T-cell (primary cell): Measurements from ENCODE around the gene GAS1. TPM values are rescaled to one million over a fixed set of nuclear protein-coding genes. Genes with fewer than 3 reads are reported as not detected.

Experiments
- ATAC-seq, 4 experiments: fragments of 200-7000 bp in 3 of 4; fragments of 150-1000 bp in 1 of 4; cut with Tn5 transposase; replicated peaks in 1 of 4; 1 replicate in 3 of 4; 2 replicates in 1 of 4; pipeline ENCODE4 v1.10.0; 2021; ENCODE audit warnings: moderate library complexity in 3 of 4, mild to moderate bottlenecking in 2 of 4, moderate number of reproducible peaks in 1 of 4
- CTCF ChIA-PET, 2 donors: fragments of 300-600 bp; sonication (Branson Sonifier 250); formaldehyde crosslinking; loops; one replicate each; lab custom pipeline; 2022; ENCODE audit warnings: antibody characterized with exemption in 2 of 2; lab: Charles Lee
- POLR2A ChIA-PET, 2 donors: fragments of 300-600 bp; sonication (Branson Sonifier 250); formaldehyde crosslinking; loops; one replicate each; lab custom pipeline; 2022; ENCODE audit warnings: antibody characterized with exemption in 2 of 2; lab: Charles Lee
- DNase-seq, 35 experiments: peaks; one replicate each; pipeline versions ENCODE4 v3.0.0 to v3.0.0-alpha.2; 2013 to 2023
- H3K27ac ChIP-seq: one replicate; pipeline ENCODE4 v1.5.1; 2013; ENCODE audit warnings: low read length
- H3K27me3 ChIP-seq, 2 experiments: replicated peaks in 1 of 2; 1 replicate in 1 of 2; 2 replicates in 1 of 2; pipeline versions ENCODE4 v1.6.1 to v1.7.0; 2013; ENCODE audit warnings: low read length in 1 of 2, mixed read lengths in 1 of 2; ENCODE audit not compliant: control insufficient read depth in 2 of 2, insufficient read depth in 2 of 2; ENCODE audit errors: extremely low read depth in 1 of 2
- H3K36me3 ChIP-seq, 2 donors: 1 replicate in 1 of 2; 2 replicates in 1 of 2; pipeline versions ENCODE4 v1.6.1 to v1.7.0; 2013; ENCODE audit warnings: low read length in 1 of 2; ENCODE audit not compliant: control insufficient read depth in 2 of 2, insufficient read depth in 1 of 2; ENCODE audit errors: extremely low read depth in 1 of 2
- H3K4me1 ChIP-seq, 2 experiments: 1 replicate in 1 of 2; 2 replicates in 1 of 2; pipeline versions ENCODE4 v1.6.1 to v1.7.0; 2013; ENCODE audit warnings: low read length in 2 of 2, mixed read lengths in 1 of 2; ENCODE audit not compliant: insufficient read depth in 2 of 2, control insufficient read depth in 1 of 2; ENCODE audit errors: extremely low read depth in 1 of 2
- H3K4me3 ChIP-seq, 2 donors: 1 replicate in 1 of 2; 2 replicates in 1 of 2; pipeline versions ENCODE4 v1.5.1 to v1.7.0; 2013; ENCODE audit warnings: mild to moderate bottlenecking in 2 of 2, low read length in 1 of 2, moderate library complexity in 1 of 2; ENCODE audit not compliant: control insufficient read depth in 1 of 2; ENCODE audit errors: extremely low read depth in 1 of 2
- H3K9me3 ChIP-seq: 2 replicates; pipeline ENCODE4 v1.7.0; 2013
- H3K27ac Mint-ChIP-seq, 2 donors: one replicate each; pipeline ENCODE4 v1.8.0; 2020 to 2021; ENCODE audit warnings: mild to moderate bottlenecking in 2 of 2, mixed read lengths in 2 of 2
- H3K27me3 Mint-ChIP-seq, 2 donors: one replicate each; pipeline ENCODE4 v1.8.0; 2021 to 2022; ENCODE audit warnings: mixed read lengths in 2 of 2
- H3K36me3 Mint-ChIP-seq: one replicate; pipeline ENCODE4 v1.8.0; 2021; ENCODE audit warnings: mixed read lengths
- H3K4me1 Mint-ChIP-seq, 3 donors: one replicate each; pipeline ENCODE4 v1.8.0; 2020 to 2022; ENCODE audit warnings: mixed read lengths in 3 of 3, mild to moderate bottlenecking in 1 of 3
- H3K4me3 Mint-ChIP-seq, 3 donors: one replicate each; pipeline ENCODE4 v1.8.0; 2020 to 2022; ENCODE audit warnings: mild to moderate bottlenecking in 3 of 3, mixed read lengths in 3 of 3, moderate library complexity in 3 of 3
- H3K9me3 Mint-ChIP-seq, 3 donors: one replicate each; pipeline ENCODE4 v1.8.0; 2020 to 2022; ENCODE audit warnings: mixed read lengths in 3 of 3
- WGBS: methylation state at CpG from one replicate; pipeline ENCODE4 v1.1.5; 2013; ENCODE audit warnings: missing lambda C conversion rate; ENCODE audit not compliant: insufficient coverage; 5-methylcytosine and 5-hydroxymethylcytosine counted together
- total RNA-seq, 35 experiments: library from RNA in 6 of 35; stranded (reverse) in 6 of 35; fragments of 120-200 nt in 1 of 35; gene quantifications; one replicate each; pipeline versions ENCODE4 v1.2.1 to v1.2.4 and lab custom pipeline; 2013 to 2026

Gene GAS1
- total RNA-seq, 5 donors from 2014 or later (not counting 1 experiment from before 2014, with no cell fraction given) = 0.32 to 0.82 (median 0.75) TPM; not detected in 1

DNA sequence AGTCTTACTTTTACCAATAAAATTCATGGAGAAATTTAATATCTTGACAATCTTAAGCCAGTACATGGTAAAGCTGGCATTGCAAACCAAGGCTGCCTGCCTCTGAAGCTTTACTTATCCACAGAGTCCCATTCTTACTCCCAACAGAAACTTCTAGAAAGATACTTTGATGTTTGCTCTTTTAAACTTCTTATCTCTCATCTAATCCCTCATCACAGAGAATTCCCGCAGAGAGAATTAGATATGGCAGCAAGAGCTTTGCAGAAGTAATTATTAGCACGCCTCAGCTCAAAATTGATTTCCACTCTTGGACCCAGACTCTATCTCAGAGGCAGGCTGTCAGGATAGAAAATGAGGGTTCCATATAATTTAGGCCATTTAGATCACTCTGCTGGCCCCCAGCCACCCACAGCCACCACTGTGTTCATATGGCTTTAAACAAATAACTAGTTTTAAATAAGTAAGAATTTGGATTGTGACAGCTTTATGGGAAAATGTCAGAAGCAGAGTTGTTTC lies 37.9 kb upstream of the GAS1 start:
- Mint-ChIP-seq H3K27me3 (peaks cover 4 to 34% of the 10 kb centered on the region in 2 donors), H3K4me3 (no peak overlapping the region), H3K27ac (no peak overlapping the region), H3K36me3 (no peaks in the 10 kb centered on the region), H3K4me1 (no peaks in the 10 kb centered on the region), H3K9me3 (no peaks in the 10 kb centered on the region)
- Histone ChIP-seq H3K36me3 (no peaks in the 10 kb centered on the region), H3K4me1 (no peaks in the 10 kb centered on the region), H3K27me3 (peaks cover 0 to 3% of the 10 kb centered on the region in 2 experiments), H3K27ac (no peak overlapping the region), H3K4me3 (no peak overlapping the region), H3K9me3 (no peaks in the 10 kb centered on the region)
- no peak for ATAC-seq
- CTCF ChIA-PET = no interaction called here
- WGBS = no CpG with 5 or more reads among the region's 2 CpGs
- DNase-seq = no peak
- POLR2A ChIA-PET = no interaction called here

DNA sequence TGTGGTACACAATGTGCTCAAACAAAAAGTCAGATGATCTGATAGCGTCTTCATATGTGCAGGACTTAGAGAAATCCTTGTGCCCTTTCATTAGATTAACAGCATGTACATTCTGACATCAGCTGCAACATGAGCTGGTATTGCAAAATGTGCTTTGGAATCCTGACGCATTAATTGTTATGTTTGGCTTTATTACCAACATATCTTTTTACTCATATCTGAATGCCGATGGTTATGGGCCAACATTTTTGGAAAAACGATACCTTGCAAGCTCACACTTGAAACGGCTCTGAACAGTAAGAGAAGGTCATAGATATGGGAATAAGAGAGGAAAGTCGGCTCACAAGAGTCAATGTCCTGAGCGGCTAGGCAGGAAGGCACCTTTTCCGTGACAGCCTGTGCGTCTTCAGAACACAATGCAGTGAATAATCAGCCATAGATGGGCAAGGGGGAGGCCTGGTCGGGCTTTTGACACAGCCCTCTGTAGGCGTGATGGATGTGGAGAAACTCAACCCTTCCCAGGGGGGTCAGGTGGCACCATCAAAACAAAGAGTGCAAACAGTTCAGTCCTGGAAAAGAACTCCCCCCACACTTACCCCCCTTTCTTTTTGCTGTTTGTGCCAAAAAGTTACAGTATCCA lies 36.4 kb upstream of the GAS1 start:
- CTCF ChIA-PET = interaction anchor here in 1 of 2 donors (0.7 kb wide), 1 partner anchor 13 kb away, joined by 3 read pairs; no protein-coding TSS in a partner anchor

GRCh38 chr9:86983249-86983619 lies 35.9 kb upstream of the GAS1 start:
- Histone ChIP-seq H3K4me1 (no peaks in the 10 kb centered on the region), H3K27ac (no peak overlapping the region), H3K4me3 (no peak overlapping the region), H3K9me3 (no peaks in the 10 kb centered on the region), H3K36me3 (no peaks in the 10 kb centered on the region), H3K27me3 (peaks cover 0 to 3% of the 10 kb centered on the region in 2 experiments)
- no peaks in the 10 kb centered on the region for H3K4me1 Mint-ChIP-seq
- peaks cover 4 to 36% of the 10 kb centered on the region in 2 donors for H3K27me3 Mint-ChIP-seq
- H3K27ac Mint-ChIP-seq = no peak overlapping the region
- no peaks in the 10 kb centered on the region for H3K36me3 Mint-ChIP-seq
- WGBS = 100% methylated on average over 1 of the region's 4 CpGs
- POLR2A ChIA-PET = no interaction called here
- CTCF ChIA-PET = interaction anchor here in 1 of 2 donors (0.7 kb wide), 1 partner anchor 12 kb away, joined by 3 read pairs; no protein-coding TSS in a partner anchor
- H3K9me3 Mint-ChIP-seq = no peaks in the 10 kb centered on the region
- no peak for DNase-seq
- H3K4me3 Mint-ChIP-seq = no peak overlapping the region
- no peak for ATAC-seq

More for the DNA sequence above, 36.4 kb upstream of the GAS1 start:
- no peaks in the 10 kb centered on the region for H3K9me3 Mint-ChIP-seq
- Histone ChIP-seq H3K27ac (no peak overlapping the region), H3K4me3 (no peak overlapping the region), H3K4me1 (no peaks in the 10 kb centered on the region), H3K27me3 (peaks cover 0 to 3% of the 10 kb centered on the region in 2 experiments), H3K9me3 (no peaks in the 10 kb centered on the region), H3K36me3 (no peaks in the 10 kb centered on the region)
- no peak overlapping the region for H3K27ac Mint-ChIP-seq
- peaks cover 4 to 33% of the 10 kb centered on the region in 2 donors for H3K27me3 Mint-ChIP-seq
- H3K4me1 Mint-ChIP-seq = no peaks in the 10 kb centered on the region
- ATAC-seq (no peak), DNase-seq (no peak)
- H3K36me3 Mint-ChIP-seq = no peaks in the 10 kb centered on the region
- WGBS = 75% methylated on average over 5 of the region's 11 CpGs
- POLR2A ChIA-PET = no interaction called here
- no peak overlapping the region for H3K4me3 Mint-ChIP-seq

GRCh38 chr9:86980802-86981201 lies 33.5 kb upstream of the GAS1 start:
- no peaks in the 10 kb centered on the region for H3K4me1 Mint-ChIP-seq
- H3K4me1 ChIP-seq = no peaks in the 10 kb centered on the region
- POLR2A ChIA-PET = no interaction called here
- no CpG with 5 or more reads among the region's 3 CpGs for WGBS
- CTCF ChIA-PET = no interaction called here
- no peak overlapping the region for H3K27ac ChIP-seq
- DNase-seq (no peak), ATAC-seq (no peak)
- no peak overlapping the region for H3K4me3 Mint-ChIP-seq
- peaks cover 10 to 40% of the 10 kb centered on the region in 2 donors for H3K27me3 Mint-ChIP-seq
- no peaks in the 10 kb centered on the region for H3K9me3 Mint-ChIP-seq
- H3K4me3 ChIP-seq = no peak overlapping the region
- no peak overlapping the region for H3K27ac Mint-ChIP-seq
- H3K36me3 Mint-ChIP-seq = no peaks in the 10 kb centered on the region
- no peaks in the 10 kb centered on the region for H3K36me3 ChIP-seq
- peaks cover 0 to 6% of the 10 kb centered on the region in 2 experiments for H3K27me3 ChIP-seq
- H3K9me3 ChIP-seq = no peaks in the 10 kb centered on the region

- H3K9me3 ChIP-seq = no peaks in the 10 kb centered on the region
- H3K4me3 ChIP-seq = no peak overlapping the region
- no peaks in the 10 kb centered on the region for H3K36me3 ChIP-seq
- WGBS = no CpG with 5 or more reads among the region's 1 CpG
- no peaks in the 10 kb centered on the region for H3K4me1 ChIP-seq
- DNase-seq (no peak), ATAC-seq (no peak)
- no peak overlapping the region for H3K4me3 Mint-ChIP-seq
- ChIA-PET CTCF (no interaction called here), POLR2A (no interaction called here)
- no peak overlapping the region for H3K27ac Mint-ChIP-seq
- no peaks in the 10 kb centered on the region for H3K4me1 Mint-ChIP-seq
- peaks cover 0 to 6% of the 10 kb centered on the region in 2 experiments for H3K27me3 ChIP-seq
- H3K36me3 Mint-ChIP-seq = no peaks in the 10 kb centered on the region
- H3K27me3 Mint-ChIP-seq = peaks cover 14 to 46% of the 10 kb centered on the region in 2 donors
- H3K27ac ChIP-seq = no peak overlapping the region
- no peaks in the 10 kb centered on the region for H3K9me3 Mint-ChIP-seq
Measured at GRCh38 chr9:86979657-86980056, 32.4 kb upstream of the GAS1 start.

DNA sequence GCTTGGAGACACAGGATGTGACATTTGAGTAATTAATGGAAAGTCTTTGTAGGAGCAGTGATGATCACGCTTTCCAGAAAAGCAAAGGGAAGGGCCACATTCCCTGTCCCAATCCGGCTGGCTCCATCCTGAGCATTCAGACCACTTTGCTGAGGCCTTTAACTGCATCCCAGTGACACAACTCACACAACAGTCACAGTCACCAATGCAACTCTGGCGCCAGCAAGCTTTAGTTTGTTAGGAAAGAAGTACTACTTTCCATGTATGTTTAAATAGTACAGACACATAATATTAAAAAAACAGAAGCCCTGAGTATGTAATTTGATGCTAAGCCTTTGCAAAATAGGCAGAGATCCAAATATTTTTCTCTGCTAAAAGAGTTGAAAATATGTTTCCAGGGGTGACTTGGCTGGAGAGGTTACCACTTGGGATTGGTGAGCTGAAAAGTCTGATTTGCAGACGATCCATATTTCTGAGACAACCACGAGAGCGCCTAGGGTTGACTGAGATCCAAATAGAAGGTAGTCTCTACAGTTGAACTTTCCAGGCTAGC lies 31.7 kb upstream of the GAS1 start:
- no peaks in the 10 kb centered on the region for H3K9me3 ChIP-seq
- Mint-ChIP-seq H3K4me3 (no peak overlapping the region), H3K4me1 (no peaks in the 10 kb centered on the region), H3K9me3 (no peaks in the 10 kb centered on the region), H3K27ac (no peak overlapping the region), H3K36me3 (no peaks in the 10 kb centered on the region), H3K27me3 (peaks cover 18 to 47% of the 10 kb centered on the region in 2 donors)
- DNase-seq (no peak), ATAC-seq (no peak)
- H3K36me3 ChIP-seq = no peaks in the 10 kb centered on the region
- ChIA-PET CTCF (no interaction called here), POLR2A (interaction anchor here in 1 of 2 donors (0.7 kb wide), 1 partner anchor 962 kb away, joined by 3 read pairs; no protein-coding TSS in a partner anchor)
- H3K27me3 ChIP-seq = peaks cover 0 to 6% of the 10 kb centered on the region in 2 experiments
- WGBS = 80% methylated on average over 3 of the region's 6 CpGs
- H3K4me3 ChIP-seq = no peak overlapping the region
- no peak overlapping the region for H3K27ac ChIP-seq
- no peaks in the 10 kb centered on the region for H3K4me1 ChIP-seq
